ENCODE measurements around the gene LRRC34. TPM values are rescaled to one million over a fixed set of nuclear protein-coding genes. Genes with fewer than 3 reads are reported as not detected.

The LRRC34 gene
- total and polyA plus RNA-seq, 2 of the 8 experiments (the other 6 are each of a cell fraction or from before 2014, with no cell fraction given): 3.3 to 4.1 TPM

GRCh38 chr3:169827712-169828111 is 15.0 kb upstream of the LRRC34 start:
- CTCF ChIA-PET (ENCODE audit: partially characterized antibody): no interaction called here
- Histone ChIP-seq H4K20me1 (replicated peaks in 1 of 2; ENCODE audit: control insufficient read depth in 1 of 2, insufficient read depth in 2 of 2, low read length in 2 of 2) (no peaks in the 10 kb centered on the region), H3K79me2 (ENCODE audit: control insufficient read depth in 1 of 2, insufficient read depth in 2 of 2, low read length in 2 of 2) (no peaks in the 10 kb centered on the region), H3K18ac (ENCODE audit: extremely low read depth, low read length) (no peak overlapping the region), H2AK5ac (ENCODE audit: low read depth, low read length) (no peak overlapping the region), H3K27ac (ENCODE audit: low read depth, low read length) (no peak overlapping the region), H3K79me1 (ENCODE audit: low read depth, low read length) (no peaks in the 10 kb centered on the region), H3K4me1 (replicated peaks in 1 of 4; ENCODE audit: control insufficient read depth in 3 of 4, insufficient read depth in 4 of 4, low read length in 3 of 4) (no peaks in the 10 kb centered on the region), H3K23me2 (ENCODE audit: low read depth, low read length) (no peaks in the 10 kb centered on the region), H2AFZ (ENCODE audit: low read length) (no peak overlapping the region), H2BK12ac (ENCODE audit: low read depth, low read length) (no peak overlapping the region), H4K5ac (ENCODE audit: insufficient read length, low read depth, low read length) (no peak overlapping the region), H4K91ac (replicated peaks; ENCODE audit: insufficient read length, low read length) (no peak overlapping the region), H2BK15ac (ENCODE audit: low read length) (no peak overlapping the region), H3K4me3 (ENCODE audit: extremely low read depth in 1 of 4, insufficient read depth in 2 of 4, low read depth in 3 of 4, low read length in 4 of 4) (no peak overlapping the region), H3K4me2 (ENCODE audit: insufficient read depth in 1 of 2, low read depth in 2 of 2, low read length in 2 of 2) (no peak overlapping the region), H2BK5ac (ENCODE audit: low read depth, low read length) (no peak overlapping the region), H2BK20ac (ENCODE audit: low read length) (no peak overlapping the region), H3K23ac (ENCODE audit: insufficient read length) (no peak overlapping the region), H3K27me3 (replicated peaks in 1 of 4; ENCODE audit: control insufficient read depth in 3 of 4, extremely low read depth in 1 of 4, insufficient read depth in 3 of 4, low read length in 3 of 4) (no peaks in the 10 kb centered on the region), H3K9ac (replicated peaks in 1 of 4; ENCODE audit: extremely low read depth in 1 of 4, low read depth in 3 of 4, low read length in 3 of 4) (no peak overlapping the region), H3K9me3 (ENCODE audit: insufficient read depth in 2 of 2, low read depth in 1 of 2, low read length in 1 of 2) (no peaks in the 10 kb centered on the region), H3K14ac (ENCODE audit: insufficient read length) (no peak overlapping the region), H3K36me3 (ENCODE audit: control insufficient read depth in 2 of 4, insufficient read depth in 4 of 4, low read length in 3 of 4) (no peaks in the 10 kb centered on the region), H2BK120ac (replicated peaks; ENCODE audit: low read depth, low read length) (no peak overlapping the region), H3K56ac (replicated peaks; ENCODE audit: insufficient read length, low read depth, low read length) (no peak overlapping the region), H3K4ac (replicated peaks; ENCODE audit: insufficient read length, low read depth, low read length) (no peak overlapping the region), H4K8ac (ENCODE audit: extremely low read depth, insufficient read depth, low read length) (no peak overlapping the region)
- 83% methylated on average over 4 of the region's 4 CpGs; no CpG with 5 or more reads in 1 of the 2 experiments for WGBS, 2 experiments (ENCODE audit: extremely low coverage in 1 of 2, insufficient coverage in 1 of 2, insufficient read length in 1 of 2, insufficient replicate concordance in 2 of 2, low coverage in 1 of 2, low lambda C conversion rate in 2 of 2, missing lambda C conversion rate in 1 of 2)
- POLR2A ChIA-PET (ENCODE audit: partially characterized antibody): interaction anchor here (1.0 kb wide), 1 partner anchor 139 kb away, joined by 3 read pairs; the partner anchor contains the start of gene SEC62
- TF ChIP-seq, protein P1, sequence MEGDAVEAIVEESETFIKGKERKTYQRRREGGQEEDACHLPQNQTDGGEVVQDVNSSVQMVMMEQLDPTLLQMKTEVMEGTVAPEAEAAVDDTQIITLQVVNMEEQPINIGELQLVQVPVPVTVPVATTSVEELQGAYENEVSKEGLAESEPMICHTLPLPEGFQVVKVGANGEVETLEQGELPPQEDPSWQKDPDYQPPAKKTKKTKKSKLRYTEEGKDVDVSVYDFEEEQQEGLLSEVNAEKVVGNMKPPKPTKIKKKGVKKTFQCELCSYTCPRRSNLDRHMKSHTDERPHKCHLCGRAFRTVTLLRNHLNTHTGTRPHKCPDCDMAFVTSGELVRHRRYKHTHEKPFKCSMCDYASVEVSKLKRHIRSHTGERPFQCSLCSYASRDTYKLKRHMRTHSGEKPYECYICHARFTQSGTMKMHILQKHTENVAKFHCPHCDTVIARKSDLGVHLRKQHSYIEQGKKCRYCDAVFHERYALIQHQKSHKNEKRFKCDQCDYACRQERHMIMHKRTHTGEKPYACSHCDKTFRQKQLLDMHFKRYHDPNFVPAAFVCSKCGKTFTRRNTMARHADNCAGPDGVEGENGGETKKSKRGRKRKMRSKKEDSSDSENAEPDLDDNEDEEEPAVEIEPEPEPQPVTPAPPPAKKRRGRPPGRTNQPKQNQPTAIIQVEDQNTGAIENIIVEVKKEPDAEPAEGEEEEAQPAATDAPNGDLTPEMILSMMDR (IDR thresholded peaks at IDR 0.05; ENCODE audit: control extremely low read depth in 1 of 3, insufficient read depth in 1 of 3, low read depth in 1 of 3, low read length in 3 of 3): no peak
- no peak for TF ChIP-seq GABPA (IDR thresholded peaks at IDR 0.05; ENCODE audit: borderline replicate concordance, insufficient read depth, low read length)
- no peak for TF ChIP-seq KDM1A (IDR thresholded peaks at IDR 0.05; ENCODE audit: borderline replicate concordance, low read length)
- TF ChIP-seq JUN (IDR thresholded peaks at IDR 0.05; ENCODE audit: low read depth, low read length): no peak
- no peak for TF ChIP-seq SIX5 (IDR thresholded peaks at IDR 0.05; ENCODE audit: low read depth, low read length)
- TF ChIP-seq FOSL1 (IDR thresholded peaks at IDR 0.05; ENCODE audit: insufficient read depth, low read depth, low read length): no peak
- TF ChIP-seq JUND (IDR thresholded peaks at IDR 0.05; ENCODE audit: low read length): no peak
- TF ChIP-seq NANOG (IDR thresholded peaks at IDR 0.05; ENCODE audit: insufficient read depth, low read depth, low read length, poor library complexity, severe bottlenecking): no peak
- TF ChIP-seq CBX5 (IDR thresholded peaks at IDR 0.05; ENCODE audit: low read depth, low read length): no peak
- no peak for TF ChIP-seq SP4 (IDR thresholded peaks at IDR 0.05; ENCODE audit: low read length)
- no peak for TF ChIP-seq KDM5A (IDR thresholded peaks at IDR 0.05; ENCODE audit: low read length)
- FAIRE-seq (no peak), DNase-seq (ENCODE audit: low read depth in 1 of 2, low spot score in 2 of 2) (no peak)

All from H1 (cell line).